ENCODE results near the gene CIRBP.

- no peak for TF ChIP-seq CTCF (conservative IDR thresholded peaks at IDR 0.05 in 1 of 2, IDR thresholded peaks at IDR 0.05 in 1 of 2; ENCODE audit: low read depth in 1 of 2, low read length in 2 of 2)
- no peak for TF ChIP-seq EZH2 (IDR thresholded peaks at IDR 0.05; ENCODE audit: low read length, missing control alignments)
Observed at GRCh38 chr19:1278713-1279660, 9.9 kb downstream of the CIRBP start.
